Lower leg skin (tissue), 4 donors: ENCODE data around the gene CYP4F12. TPM values are rescaled to one million over a fixed set of nuclear protein-coding genes. Genes with fewer than 3 reads are reported as not detected.

Experiments
- DNase-seq, 2 donors: peaks; one replicate each; pipeline ENCODE4 v3.0.0-alpha.2; 2019; ENCODE audit warnings: low spot score in 2 of 2
- H3K4me3 ChIP-seq: fragments of 200-600 bp; sonication (generic); 2 replicates; pipeline ENCODE4 v1.5.1; 2017; ENCODE audit warnings: mild to moderate bottlenecking, low read depth; ENCODE audit not compliant: poor library complexity, severe bottlenecking
- POLR2A ChIP-seq, 2 donors: fragments of 450-650 bp; IDR thresholded peaks; one replicate each; pipeline ENCODE4 v1.6.1; 2016 to 2017; ENCODE audit warnings: antibody characterized with exemption in 2 of 2, mild to moderate bottlenecking in 1 of 2, moderate library complexity in 1 of 2
- WGBS, 2 donors: methylation state at CpG; one replicate each; pipeline ENCODE4 v1.1.5; 2018; 5-methylcytosine and 5-hydroxymethylcytosine counted together
- intact Hi-C: fragments of 100-400 bp; cut with DNase I; formaldehyde crosslinking; loops from one replicate; pipeline ENCODE4 v1.15.0; 2023; ENCODE audit warnings: low total_unique reads
- total RNA-seq, 4 donors: library from RNA; depleted of rRNA; stranded (reverse); fragments of >200 nt; gene quantifications; one replicate each; pipeline ENCODE4 v1.1.0, GENCODE V29; 2016
- TF ChIP-seq, protein P1 (sequence below), 3 donors: fragments of 450-650 bp; IDR thresholded peaks; one replicate each; pipeline ENCODE4 v1.5.1; 2016; ENCODE audit warnings: antibody characterized with exemption in 3 of 3, mild to moderate bottlenecking in 3 of 3, moderate library complexity in 2 of 3

CYP4F12 gene
- total RNA-seq, 4 donors from 2014 or later, result 40.8 to 100 (median 85.7) TPM

DNA sequence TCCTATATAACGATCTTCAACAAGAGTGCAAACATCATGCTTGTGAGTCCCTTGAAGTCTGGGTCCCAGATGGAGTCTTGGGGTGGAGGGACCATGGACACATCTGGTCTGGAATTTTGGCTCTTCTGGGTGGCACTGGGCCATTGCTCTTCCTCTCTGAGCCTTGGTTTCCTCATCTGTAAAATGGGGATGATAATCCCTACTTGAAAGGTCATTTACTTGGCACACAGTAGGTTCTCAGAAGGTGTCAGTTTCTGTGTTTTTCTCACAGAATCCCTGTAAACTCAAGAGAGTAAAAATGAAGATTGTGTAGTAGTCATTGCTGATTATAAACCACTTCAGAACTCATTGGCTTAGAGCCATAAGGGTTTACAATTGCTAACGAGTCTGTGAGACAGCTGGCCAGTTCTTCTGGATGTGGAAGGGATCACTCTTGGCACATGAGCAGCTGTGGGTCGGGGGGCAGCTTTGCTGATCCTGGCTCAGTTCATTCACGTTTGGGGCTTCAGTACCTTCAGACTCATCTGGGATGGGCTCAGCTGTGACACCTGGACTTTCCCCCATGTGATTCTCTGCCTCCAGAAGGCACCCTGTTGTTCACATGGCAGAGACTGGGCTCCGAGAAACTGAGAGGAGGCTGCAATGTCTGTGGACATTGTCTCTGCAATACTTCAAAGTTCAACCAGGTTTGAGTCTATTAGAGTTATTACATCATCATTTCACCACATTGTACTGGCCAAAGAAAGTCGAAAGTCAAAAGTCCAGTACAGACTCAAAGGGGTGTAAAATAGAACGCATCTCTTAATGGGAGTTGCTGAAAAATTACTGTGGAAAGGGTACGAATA is 7.8 kb downstream of the CYP4F12 start:
- TF ChIP-seq POLR2A (IDR thresholded peaks at IDR 0.05), result no peak
- TF ChIP-seq, protein P1, sequence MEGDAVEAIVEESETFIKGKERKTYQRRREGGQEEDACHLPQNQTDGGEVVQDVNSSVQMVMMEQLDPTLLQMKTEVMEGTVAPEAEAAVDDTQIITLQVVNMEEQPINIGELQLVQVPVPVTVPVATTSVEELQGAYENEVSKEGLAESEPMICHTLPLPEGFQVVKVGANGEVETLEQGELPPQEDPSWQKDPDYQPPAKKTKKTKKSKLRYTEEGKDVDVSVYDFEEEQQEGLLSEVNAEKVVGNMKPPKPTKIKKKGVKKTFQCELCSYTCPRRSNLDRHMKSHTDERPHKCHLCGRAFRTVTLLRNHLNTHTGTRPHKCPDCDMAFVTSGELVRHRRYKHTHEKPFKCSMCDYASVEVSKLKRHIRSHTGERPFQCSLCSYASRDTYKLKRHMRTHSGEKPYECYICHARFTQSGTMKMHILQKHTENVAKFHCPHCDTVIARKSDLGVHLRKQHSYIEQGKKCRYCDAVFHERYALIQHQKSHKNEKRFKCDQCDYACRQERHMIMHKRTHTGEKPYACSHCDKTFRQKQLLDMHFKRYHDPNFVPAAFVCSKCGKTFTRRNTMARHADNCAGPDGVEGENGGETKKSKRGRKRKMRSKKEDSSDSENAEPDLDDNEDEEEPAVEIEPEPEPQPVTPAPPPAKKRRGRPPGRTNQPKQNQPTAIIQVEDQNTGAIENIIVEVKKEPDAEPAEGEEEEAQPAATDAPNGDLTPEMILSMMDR (IDR thresholded peaks at IDR 0.05), result no peak
- DNase-seq, result no peak
- H3K4me3 ChIP-seq, result no peak overlapping the region
- intact Hi-C loops, result no loop called here
- WGBS, 2 donors, result 56 to 66% methylated on average over 8 of the region's 8 CpGs

DNA sequence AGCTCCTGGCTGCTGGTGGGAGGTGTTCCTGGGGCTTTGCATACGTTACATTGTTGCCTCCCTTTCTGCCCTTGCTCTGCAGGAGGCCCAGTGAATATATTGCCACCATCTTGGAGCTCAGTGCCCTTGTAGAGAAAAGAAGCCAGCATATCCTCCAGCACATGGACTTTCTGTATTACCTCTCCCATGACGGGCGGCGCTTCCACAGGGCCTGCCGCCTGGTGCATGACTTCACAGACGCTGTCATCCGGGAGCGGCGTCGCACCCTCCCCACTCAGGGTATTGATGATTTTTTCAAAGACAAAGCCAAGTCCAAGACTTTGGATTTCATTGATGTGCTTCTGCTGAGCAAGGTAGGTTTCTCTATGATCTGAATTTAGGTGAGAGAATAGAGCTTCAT is 10.5 kb downstream of the CYP4F12 start:
- TF ChIP-seq, protein P1 (IDR thresholded peaks at IDR 0.05), result no peak
- no peak for TF ChIP-seq POLR2A (IDR thresholded peaks at IDR 0.05)
- H3K4me3 ChIP-seq, result no peak overlapping the region
- intact Hi-C loops, result no loop called here
- no peak for DNase-seq
- 84 to 86% methylated on average over 10 of the region's 10 CpGs for WGBS, 2 donors

DNA sequence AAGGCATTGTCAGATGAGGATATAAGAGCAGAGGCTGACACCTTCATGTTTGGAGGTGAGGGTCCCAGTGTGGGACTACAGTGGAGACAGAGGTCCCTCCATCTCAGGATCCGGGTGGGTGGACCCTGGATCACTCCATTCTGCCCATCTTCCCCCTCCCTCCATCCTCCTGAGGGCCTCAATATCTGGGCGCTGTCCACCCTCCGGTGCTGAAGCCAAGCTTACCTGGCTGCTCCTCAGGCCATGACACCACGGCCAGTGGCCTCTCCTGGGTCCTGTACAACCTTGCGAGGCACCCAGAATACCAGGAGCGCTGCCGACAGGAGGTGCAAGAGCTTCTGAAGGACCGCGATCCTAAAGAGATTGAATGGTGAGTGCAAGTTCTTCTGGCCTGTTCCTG is 11.9 kb downstream of the CYP4F12 start:
- 42 to 49% methylated on average over 9 of the region's 9 CpGs for WGBS, 2 donors
- TF ChIP-seq, protein P1 (IDR thresholded peaks at IDR 0.05), result no peak
- no peak for TF ChIP-seq POLR2A (IDR thresholded peaks at IDR 0.05)
- DNase-seq, result no peak
- intact Hi-C loops, result no loop called here
- H3K4me3 ChIP-seq, result no peak overlapping the region

DNA sequence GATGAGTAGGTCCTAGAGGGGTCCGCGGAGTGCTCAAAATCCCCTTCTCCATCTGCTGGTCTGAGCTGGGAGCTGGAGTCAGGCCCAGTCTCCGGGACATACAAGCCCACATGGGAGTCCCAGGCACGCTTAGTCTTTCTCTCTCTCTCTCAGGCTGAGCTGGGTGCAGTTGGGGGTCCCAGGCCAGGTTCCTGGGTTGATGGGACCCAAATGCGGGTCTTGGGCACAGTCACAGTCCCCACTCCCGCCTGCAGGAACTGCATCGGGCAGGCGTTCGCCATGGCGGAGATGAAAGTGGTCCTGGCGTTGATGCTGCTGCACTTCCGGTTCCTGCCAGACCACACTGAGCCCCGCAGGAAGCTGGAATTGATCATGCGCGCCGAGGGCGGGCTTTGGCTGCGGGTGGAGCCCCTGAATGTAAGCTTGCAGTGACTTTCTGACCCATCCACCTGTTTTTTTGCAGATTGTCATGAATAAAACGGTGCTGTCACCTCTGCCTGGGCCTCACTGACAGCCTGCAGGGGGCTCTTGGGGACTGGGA is 23.8 kb downstream of the CYP4F12 start:
- no peak for DNase-seq
- 73 to 76% methylated on average over 19 of the region's 19 CpGs for WGBS, 2 donors

DNA sequence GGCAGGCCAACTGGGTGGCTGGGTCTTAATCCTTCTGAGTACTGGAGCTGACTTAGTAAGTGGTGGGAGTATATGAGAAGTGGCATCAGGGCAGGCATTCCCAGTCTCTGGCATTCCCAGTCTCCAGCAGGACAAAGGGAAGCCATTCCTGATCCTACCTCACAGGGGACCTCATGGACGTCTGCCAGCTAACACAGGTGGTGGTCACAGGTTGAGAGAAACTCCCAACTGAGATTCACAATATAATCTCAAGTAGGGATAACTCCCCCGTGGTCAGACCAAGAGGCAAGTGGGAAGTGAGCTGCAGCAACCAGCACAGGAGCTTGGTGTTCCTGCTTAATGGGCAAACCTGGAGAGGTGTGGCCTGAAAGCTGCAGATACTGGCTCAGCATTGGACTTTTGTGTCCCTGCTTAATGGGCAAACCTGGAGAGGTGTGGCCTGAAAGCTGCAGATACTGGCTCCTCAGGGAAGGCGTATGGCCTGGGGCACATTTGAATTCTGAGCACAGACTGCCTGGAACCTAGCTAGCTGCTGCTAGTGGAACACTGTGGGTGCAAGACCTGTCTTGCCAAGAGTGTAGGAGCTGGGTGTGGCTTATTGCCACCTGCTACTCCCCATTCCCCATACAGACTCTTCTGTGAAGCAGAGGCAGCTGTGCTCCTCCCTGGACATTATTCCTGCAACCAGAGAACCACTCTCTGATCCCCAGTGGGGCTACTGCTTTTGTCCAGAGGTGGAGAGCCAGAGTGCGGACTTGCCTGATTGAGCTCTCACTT is 29.1 kb downstream of the CYP4F12 start:
- no peak for TF ChIP-seq POLR2A (IDR thresholded peaks at IDR 0.05)
- TF ChIP-seq, protein P1 (IDR thresholded peaks at IDR 0.05), result no peak
- peak; percentile 59 to 85 for DNase-seq
- intact Hi-C loops, result no loop called here
- 24 to 38% methylated on average over 4 of the region's 4 CpGs for WGBS, 2 donors
- H3K4me3 ChIP-seq, result no peak overlapping the region

More for the DNA sequence above, 23.8 kb downstream of the CYP4F12 start:
- intact Hi-C loops, result no loop called here
- no peak overlapping the region for H3K4me3 ChIP-seq
- TF ChIP-seq, protein P1 (IDR thresholded peaks at IDR 0.05), result no peak
- TF ChIP-seq POLR2A (IDR thresholded peaks at IDR 0.05), result no peak
